HEK293 (cell line): ENCODE measurements around the gene KLC1.

ENCODE experiments used
- CTCF ChIA-PET: fragments of 350-600 bp; formaldehyde crosslinking; extraction: SDS; loops from one replicate; lab custom pipeline; 2021; ENCODE audit warnings: antibody characterized with exemption; lab: Yijun Ruan, JAX
- POLR2A ChIA-PET: fragments of 300-600 bp; formaldehyde crosslinking; extraction: SDS; loops from one replicate; lab custom pipeline; 2020; ENCODE audit warnings: antibody characterized with exemption, inconsistent platforms; lab: Yijun Ruan, JAX
- H3K27ac ChIP-seq: fragments of 200-500 bp; sonication (Bioruptor generic); 2 replicates; pipeline ENCODE4 v1.5.1; 2014; ENCODE audit warnings: low read depth, low read length, control low read depth, inconsistent platforms; ENCODE audit errors: extremely low read depth
- H3K36me3 ChIP-seq, 2 experiments: fragments of 200-500 bp in 1 of 2; sonication (Bioruptor generic) in 1 of 2; 1 replicate in 1 of 2; 2 replicates in 1 of 2; pipeline ENCODE4 v1.5.1; 2014 to 2017; ENCODE audit warnings: inconsistent platforms in 2 of 2, low read length in 2 of 2; ENCODE audit not compliant: control insufficient read depth in 2 of 2, insufficient read depth in 1 of 2
- H3K4me1 ChIP-seq: fragments of 200-500 bp; sonication (Bioruptor generic); 2 replicates; pipeline ENCODE4 v1.5.1; 2014; ENCODE audit warnings: mild to moderate bottlenecking, low read length, inconsistent platforms; ENCODE audit not compliant: control insufficient read depth, insufficient read depth
- H3K4me3 ChIP-seq: 2 replicates; pipeline ENCODE4 v1.5.1; 2011; ENCODE audit warnings: low read depth, mild to moderate bottlenecking, control low read depth, low read length, moderate library complexity
- H3K9me3 ChIP-seq: fragments of 200-500 bp; sonication (Bioruptor generic); 2 replicates; pipeline ENCODE4 v1.5.1; 2014; ENCODE audit warnings: low read depth, low read length, inconsistent platforms; ENCODE audit not compliant: control insufficient read depth, insufficient read depth
- ZIC2 ChIP-seq: fragments of 450-650 bp; formaldehyde crosslinking; IDR thresholded peaks from 2 replicates; pipeline ENCODE4 v1.5.1; 2016; ENCODE audit warnings: missing biosample characterization, missing genetic modification characterization
- ZNF146 ChIP-seq: fragments of 450-650 bp; formaldehyde crosslinking; IDR thresholded peaks from 2 replicates; pipeline ENCODE4 v1.5.1; 2016; ENCODE audit warnings: missing biosample characterization, missing genetic modification characterization
- ZNF274 ChIP-seq, 2 experiments: fragments of 200-500 bp in 1 of 2; fragments of 450-650 bp in 1 of 2; sonication (Bioruptor generic) in 1 of 2; formaldehyde crosslinking in 1 of 2; IDR thresholded peaks; 2 replicates each; pipeline versions ENCODE4 v1.5.1 to v1.6.1; 2014 to 2016; ENCODE audit warnings: borderline replicate concordance in 1 of 2, inconsistent platforms in 1 of 2, low read length in 1 of 2, missing biosample characterization in 1 of 2, missing genetic modification characterization in 1 of 2
- ZNF350 ChIP-seq: fragments of 450-650 bp; formaldehyde crosslinking; IDR thresholded peaks from 2 replicates; pipeline ENCODE4 v1.5.0; 2017; ENCODE audit warnings: missing biosample characterization, mild to moderate bottlenecking, missing genetic modification characterization
- ZNF433 ChIP-seq: fragments of 450-650 bp; formaldehyde crosslinking; IDR thresholded peaks from 2 replicates; pipeline ENCODE4 v1.5.1; 2016; ENCODE audit warnings: missing biosample characterization, missing genetic modification characterization, low read depth
- TF ChIP-seq, protein P1 (sequence below): fragments of 450-650 bp; formaldehyde crosslinking; IDR thresholded peaks from 2 replicates; pipeline ENCODE4 v1.5.1; 2017; ENCODE audit warnings: missing biosample characterization, missing genetic modification characterization
- TF ChIP-seq, protein P2 (sequence below): fragments of 450-650 bp; formaldehyde crosslinking; IDR thresholded peaks from 2 replicates; pipeline ENCODE4 v1.5.1; 2016; ENCODE audit warnings: missing biosample characterization, missing genetic modification characterization
- TF ChIP-seq, protein P3 (sequence below): fragments of 450-650 bp; formaldehyde crosslinking; IDR thresholded peaks from 2 replicates; pipeline ENCODE4 v1.5.1; 2016; ENCODE audit warnings: missing biosample characterization, missing genetic modification characterization

Gene KLC1

GRCh38 chr14:103676881-103677675 lies 48.1 kb downstream of the KLC1 start:
- POLR2A ChIA-PET, result interaction anchor here (0.5 kb wide), 1 partner anchor 47 kb away, joined by 3 read pairs; no protein-coding TSS in a partner anchor
- H3K9me3 ChIP-seq, result no peaks in the 10 kb centered on the region
- no peak for TF ChIP-seq ZNF146 (tag by site-specific recombination)

DNA sequence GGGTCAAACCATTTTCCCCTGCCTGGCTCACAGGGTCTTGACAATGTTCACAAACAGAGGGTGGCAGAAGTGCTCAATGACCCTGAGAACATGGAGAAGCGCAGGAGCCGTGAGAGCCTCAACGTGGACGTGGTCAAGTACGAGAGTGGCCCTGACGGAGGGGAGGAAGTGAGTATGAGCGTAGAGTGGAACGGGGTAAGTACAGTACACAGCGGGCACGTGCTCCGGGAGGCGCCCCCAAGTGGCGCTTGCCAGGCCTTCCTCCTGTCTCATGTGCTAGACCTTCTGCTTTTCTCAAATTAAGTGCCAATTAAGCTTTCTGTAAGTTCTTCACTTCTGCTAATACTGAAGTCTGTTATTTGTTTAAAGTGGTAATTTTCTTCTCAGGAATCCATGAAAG lies 50.3 kb downstream of the KLC1 start:
- Histone ChIP-seq H3K4me1 (no peaks in the 10 kb centered on the region), H3K27ac (no peak overlapping the region), H3K36me3 (peaks cover 75 to 93% of the 10 kb centered on the region in 2 experiments), H3K4me3 (no peak overlapping the region), H3K9me3 (no peaks in the 10 kb centered on the region)
- no peak for TF ChIP-seq ZIC2 (tag by site-specific recombination)
- no peak for TF ChIP-seq ZNF274 (IDR thresholded peaks at IDR 0.05; ENCODE audit: low read length)
- no peak for TF ChIP-seq ZNF274 (tag by site-specific recombination; IDR thresholded peaks at IDR 0.05; ENCODE audit: borderline replicate concordance)
- TF ChIP-seq, protein P1, sequence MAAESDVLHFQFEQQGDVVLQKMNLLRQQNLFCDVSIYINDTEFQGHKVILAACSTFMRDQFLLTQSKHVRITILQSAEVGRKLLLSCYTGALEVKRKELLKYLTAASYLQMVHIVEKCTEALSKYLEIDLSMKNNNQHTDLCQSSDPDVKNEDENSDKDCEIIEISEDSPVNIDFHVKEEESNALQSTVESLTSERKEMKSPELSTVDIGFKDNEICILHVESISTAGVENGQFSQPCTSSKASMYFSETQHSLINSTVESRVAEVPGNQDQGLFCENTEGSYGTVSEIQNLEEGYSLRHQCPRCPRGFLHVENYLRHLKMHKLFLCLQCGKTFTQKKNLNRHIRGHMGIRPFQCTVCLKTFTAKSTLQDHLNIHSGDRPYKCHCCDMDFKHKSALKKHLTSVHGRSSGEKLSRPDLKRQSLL, result peak; percentile 84
- TF ChIP-seq, protein P2, sequence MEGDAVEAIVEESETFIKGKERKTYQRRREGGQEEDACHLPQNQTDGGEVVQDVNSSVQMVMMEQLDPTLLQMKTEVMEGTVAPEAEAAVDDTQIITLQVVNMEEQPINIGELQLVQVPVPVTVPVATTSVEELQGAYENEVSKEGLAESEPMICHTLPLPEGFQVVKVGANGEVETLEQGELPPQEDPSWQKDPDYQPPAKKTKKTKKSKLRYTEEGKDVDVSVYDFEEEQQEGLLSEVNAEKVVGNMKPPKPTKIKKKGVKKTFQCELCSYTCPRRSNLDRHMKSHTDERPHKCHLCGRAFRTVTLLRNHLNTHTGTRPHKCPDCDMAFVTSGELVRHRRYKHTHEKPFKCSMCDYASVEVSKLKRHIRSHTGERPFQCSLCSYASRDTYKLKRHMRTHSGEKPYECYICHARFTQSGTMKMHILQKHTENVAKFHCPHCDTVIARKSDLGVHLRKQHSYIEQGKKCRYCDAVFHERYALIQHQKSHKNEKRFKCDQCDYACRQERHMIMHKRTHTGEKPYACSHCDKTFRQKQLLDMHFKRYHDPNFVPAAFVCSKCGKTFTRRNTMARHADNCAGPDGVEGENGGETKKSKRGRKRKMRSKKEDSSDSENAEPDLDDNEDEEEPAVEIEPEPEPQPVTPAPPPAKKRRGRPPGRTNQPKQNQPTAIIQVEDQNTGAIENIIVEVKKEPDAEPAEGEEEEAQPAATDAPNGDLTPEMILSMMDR, result peak; percentile 61; the same call in 1 of the 2 replicates
- TF ChIP-seq, protein P3, sequence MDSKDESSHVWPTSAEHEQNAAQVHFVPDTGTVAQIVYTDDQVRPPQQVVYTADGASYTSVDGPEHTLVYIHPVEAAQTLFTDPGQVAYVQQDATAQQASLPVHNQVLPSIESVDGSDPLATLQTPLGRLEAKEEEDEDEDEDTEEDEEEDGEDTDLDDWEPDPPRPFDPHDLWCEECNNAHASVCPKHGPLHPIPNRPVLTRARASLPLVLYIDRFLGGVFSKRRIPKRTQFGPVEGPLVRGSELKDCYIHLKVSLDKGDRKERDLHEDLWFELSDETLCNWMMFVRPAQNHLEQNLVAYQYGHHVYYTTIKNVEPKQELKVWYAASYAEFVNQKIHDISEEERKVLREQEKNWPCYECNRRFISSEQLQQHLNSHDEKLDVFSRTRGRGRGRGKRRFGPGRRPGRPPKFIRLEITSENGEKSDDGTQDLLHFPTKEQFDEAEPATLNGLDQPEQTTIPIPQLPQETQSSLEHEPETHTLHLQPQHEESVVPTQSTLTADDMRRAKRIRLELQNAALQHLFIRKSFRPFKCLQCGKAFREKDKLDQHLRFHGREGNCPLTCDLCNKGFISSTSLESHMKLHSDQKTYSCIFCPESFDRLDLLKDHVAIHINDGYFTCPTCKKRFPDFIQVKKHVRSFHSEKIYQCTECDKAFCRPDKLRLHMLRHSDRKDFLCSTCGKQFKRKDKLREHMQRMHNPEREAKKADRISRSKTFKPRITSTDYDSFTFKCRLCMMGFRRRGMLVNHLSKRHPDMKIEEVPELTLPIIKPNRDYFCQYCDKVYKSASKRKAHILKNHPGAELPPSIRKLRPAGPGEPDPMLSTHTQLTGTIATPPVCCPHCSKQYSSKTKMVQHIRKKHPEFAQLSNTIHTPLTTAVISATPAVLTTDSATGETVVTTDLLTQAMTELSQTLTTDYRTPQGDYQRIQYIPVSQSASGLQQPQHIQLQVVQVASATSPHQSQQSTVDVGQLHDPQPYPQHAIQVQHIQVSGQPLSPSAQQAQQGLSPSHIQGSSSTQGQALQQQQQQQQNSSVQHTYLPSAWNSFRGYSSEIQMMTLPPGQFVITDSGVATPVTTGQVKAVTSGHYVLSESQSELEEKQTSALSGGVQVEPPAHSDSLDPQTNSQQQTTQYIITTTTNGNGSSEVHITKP, result peak; percentile 75
- ChIA-PET POLR2A (no interaction called here), CTCF (interaction anchor here (0.7 to 1.3 kb wide), 8 partner anchors 10 to 188 kb away, joined by 3 to 6 read pairs (median 3); no protein-coding TSS in a partner anchor)

More at GRCh38 chr14:103676881-103677675, 48.1 kb downstream of the KLC1 start:
- H3K36me3 ChIP-seq, result peaks cover 77 to 93% of the 10 kb centered on the region in 2 experiments
- H3K27ac ChIP-seq, result no peak overlapping the region
- CTCF ChIA-PET, result interaction anchor here (0.6 to 1.1 kb wide), 2 partner anchors 9 to 81 kb away, joined by 3 read pairs; no protein-coding TSS in a partner anchor
- no peaks in the 10 kb centered on the region for H3K4me1 ChIP-seq
- H3K4me3 ChIP-seq, result no peak overlapping the region

GRCh38 chr14:103680491-103681231 lies 51.6 kb downstream of the KLC1 start:
- H3K36me3 ChIP-seq, result peaks cover 62 to 93% of the 10 kb centered on the region in 2 experiments
- H3K4me1 ChIP-seq, result no peaks in the 10 kb centered on the region
- H3K4me3 ChIP-seq, result no peak overlapping the region
- CTCF ChIA-PET, result interaction anchor here (0.6 to 1.3 kb wide), 6 partner anchors 11 to 112 kb away, joined by 3 to 5 read pairs (median 3); no protein-coding TSS in a partner anchor
- no peak overlapping the region for H3K27ac ChIP-seq
- H3K9me3 ChIP-seq, result no peaks in the 10 kb centered on the region
- TF ChIP-seq ZNF433 (tag by site-specific recombination) (no peak), ZNF350 (no peak)
- POLR2A ChIA-PET, result interaction anchor here (0.8 kb wide), 1 partner anchor 23 kb away, joined by 3 read pairs; no protein-coding TSS in a partner anchor
